Epithelial cell of esophagus (primary cell): ENCODE measurements around the gene RARG.
A peak's percentile ranks its signal among the peaks of the same experiment; 100 is the strongest.

Experiments used
- DNase-seq: peaks from one replicate; pipeline ENCODE4 v3.0.0; 2010; ENCODE audit warnings: low read depth
- H3K4me3 ChIP-seq: 2 replicates; pipeline ENCODE4 v1.5.1; 2011; ENCODE audit warnings: mild to moderate bottlenecking, low read length, control low read depth
- TF ChIP-seq, protein P1 (sequence below): IDR thresholded peaks from 2 replicates; pipeline ENCODE4 v1.5.1; 2011; ENCODE audit warnings: low read depth, mild to moderate bottlenecking, low read length, control low read depth, inconsistent platforms; ENCODE audit not compliant: insufficient read depth; ENCODE audit errors: missing control alignments

RARG gene

GRCh38 chr12:53213348-53213747 is 18.7 kb downstream of the RARG start:
- DNase-seq: peak; percentile 69
- TF ChIP-seq, protein P1, sequence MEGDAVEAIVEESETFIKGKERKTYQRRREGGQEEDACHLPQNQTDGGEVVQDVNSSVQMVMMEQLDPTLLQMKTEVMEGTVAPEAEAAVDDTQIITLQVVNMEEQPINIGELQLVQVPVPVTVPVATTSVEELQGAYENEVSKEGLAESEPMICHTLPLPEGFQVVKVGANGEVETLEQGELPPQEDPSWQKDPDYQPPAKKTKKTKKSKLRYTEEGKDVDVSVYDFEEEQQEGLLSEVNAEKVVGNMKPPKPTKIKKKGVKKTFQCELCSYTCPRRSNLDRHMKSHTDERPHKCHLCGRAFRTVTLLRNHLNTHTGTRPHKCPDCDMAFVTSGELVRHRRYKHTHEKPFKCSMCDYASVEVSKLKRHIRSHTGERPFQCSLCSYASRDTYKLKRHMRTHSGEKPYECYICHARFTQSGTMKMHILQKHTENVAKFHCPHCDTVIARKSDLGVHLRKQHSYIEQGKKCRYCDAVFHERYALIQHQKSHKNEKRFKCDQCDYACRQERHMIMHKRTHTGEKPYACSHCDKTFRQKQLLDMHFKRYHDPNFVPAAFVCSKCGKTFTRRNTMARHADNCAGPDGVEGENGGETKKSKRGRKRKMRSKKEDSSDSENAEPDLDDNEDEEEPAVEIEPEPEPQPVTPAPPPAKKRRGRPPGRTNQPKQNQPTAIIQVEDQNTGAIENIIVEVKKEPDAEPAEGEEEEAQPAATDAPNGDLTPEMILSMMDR: peak; percentile 83
- H3K4me3 ChIP-seq: no peak overlapping the region

GRCh38 chr12:53212931-53213330 is 19.1 kb downstream of the RARG start:
- no peak for DNase-seq
- no peak overlapping the region for H3K4me3 ChIP-seq
- TF ChIP-seq, protein P1: no peak

- TF ChIP-seq, protein P1: no peak
- no peak overlapping the region for H3K4me3 ChIP-seq
- no peak for DNase-seq
Measured at GRCh38 chr12:53211476-53212381, 20.3 kb downstream of the RARG start.

DNA sequence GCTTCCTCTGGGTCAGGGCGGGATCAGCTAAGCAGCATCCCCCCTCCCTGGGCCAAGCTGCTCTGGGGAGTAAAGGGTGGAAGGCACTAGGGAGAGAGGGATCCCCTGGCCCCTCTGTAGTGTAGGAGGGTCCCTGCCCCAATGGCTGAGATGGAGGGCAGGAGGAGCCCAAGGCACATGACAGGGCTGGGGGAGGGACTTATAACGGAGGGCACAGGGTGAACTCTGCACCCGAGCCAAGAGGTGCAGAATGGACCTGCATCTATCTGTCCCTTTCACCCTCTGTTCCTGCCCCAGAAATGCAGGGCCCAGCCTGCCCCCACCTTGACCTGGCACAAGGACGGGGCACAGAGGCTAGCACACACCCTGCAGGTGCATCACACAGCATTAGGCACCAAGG is 21.2 kb downstream of the RARG start:
- TF ChIP-seq, protein P1: no peak
- H3K4me3 ChIP-seq: no peak overlapping the region
- no peak for DNase-seq

GRCh38 chr12:53208877-53209463 is 23.0 kb downstream of the RARG start:
- DNase-seq: no peak
- TF ChIP-seq, protein P1: no peak
- no peak overlapping the region for H3K4me3 ChIP-seq

GRCh38 chr12:53208435-53208834 is 23.6 kb downstream of the RARG start:
- no peak for DNase-seq
- no peak overlapping the region for H3K4me3 ChIP-seq
- TF ChIP-seq, protein P1: no peak
